ENCODE data around the gene TCTN1.

DNA sequence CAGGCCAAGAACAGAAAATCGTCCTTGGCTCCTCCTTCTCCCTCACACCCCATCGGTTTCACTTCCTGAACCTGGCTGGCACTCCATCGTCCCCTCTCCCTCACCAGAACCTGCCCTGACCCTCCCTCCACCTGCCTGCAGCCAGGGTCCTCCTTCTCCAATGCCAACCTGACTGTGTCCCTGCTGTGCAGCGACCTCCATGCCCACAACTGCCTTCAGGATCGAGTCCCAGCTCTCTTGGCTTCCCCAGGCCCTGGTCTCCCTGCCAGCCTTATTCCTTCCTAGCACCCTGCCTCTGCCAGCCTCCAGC, 55.2 kb downstream of the TCTN1 start:
- TF ChIP-seq, protein P1, sequence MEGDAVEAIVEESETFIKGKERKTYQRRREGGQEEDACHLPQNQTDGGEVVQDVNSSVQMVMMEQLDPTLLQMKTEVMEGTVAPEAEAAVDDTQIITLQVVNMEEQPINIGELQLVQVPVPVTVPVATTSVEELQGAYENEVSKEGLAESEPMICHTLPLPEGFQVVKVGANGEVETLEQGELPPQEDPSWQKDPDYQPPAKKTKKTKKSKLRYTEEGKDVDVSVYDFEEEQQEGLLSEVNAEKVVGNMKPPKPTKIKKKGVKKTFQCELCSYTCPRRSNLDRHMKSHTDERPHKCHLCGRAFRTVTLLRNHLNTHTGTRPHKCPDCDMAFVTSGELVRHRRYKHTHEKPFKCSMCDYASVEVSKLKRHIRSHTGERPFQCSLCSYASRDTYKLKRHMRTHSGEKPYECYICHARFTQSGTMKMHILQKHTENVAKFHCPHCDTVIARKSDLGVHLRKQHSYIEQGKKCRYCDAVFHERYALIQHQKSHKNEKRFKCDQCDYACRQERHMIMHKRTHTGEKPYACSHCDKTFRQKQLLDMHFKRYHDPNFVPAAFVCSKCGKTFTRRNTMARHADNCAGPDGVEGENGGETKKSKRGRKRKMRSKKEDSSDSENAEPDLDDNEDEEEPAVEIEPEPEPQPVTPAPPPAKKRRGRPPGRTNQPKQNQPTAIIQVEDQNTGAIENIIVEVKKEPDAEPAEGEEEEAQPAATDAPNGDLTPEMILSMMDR (IDR thresholded peaks at IDR 0.05): no peak
- no peak for TF ChIP-seq POLR2A (IDR thresholded peaks at IDR 0.05)

All from vagina (tissue), 2 donors.